Measurements from ENCODE around the gene NIP7.

NIP7 gene

GRCh38 chr16:69378036-69378435 lies 38.5 kb downstream of the NIP7 start:
- no peak overlapping the region for H3K4me3 ChIP-seq (ENCODE audit: low read depth, low read length)
- TF ChIP-seq CTCF (IDR thresholded peaks at IDR 0.05; ENCODE audit: low read depth, low read length, missing control alignments): no peak
- in situ Hi-C loops (cut with HindIII; ENCODE audit: low sequenced_read_pairs): no loop called here
- no peak for DNase-seq (ENCODE audit: low read depth)

GRCh38 chr16:69378760-69379159 lies 39.2 kb downstream of the NIP7 start:
- no peak overlapping the region for H3K4me3 ChIP-seq (ENCODE audit: low read depth, low read length)
- in situ Hi-C loops (cut with HindIII; ENCODE audit: low sequenced_read_pairs): no loop called here
- DNase-seq (ENCODE audit: low read depth): no peak
- TF ChIP-seq CTCF (IDR thresholded peaks at IDR 0.05; ENCODE audit: low read depth, low read length, missing control alignments): no peak

GRCh38 chr16:69381231-69381630 lies 41.7 kb downstream of the NIP7 start:
- in situ Hi-C loops (cut with HindIII; ENCODE audit: low sequenced_read_pairs): no loop called here
- no peak for DNase-seq (ENCODE audit: low read depth)
- TF ChIP-seq CTCF (IDR thresholded peaks at IDR 0.05; ENCODE audit: low read depth, low read length, missing control alignments): no peak
- no peak overlapping the region for H3K4me3 ChIP-seq (ENCODE audit: low read depth, low read length)

- in situ Hi-C loops (cut with HindIII; ENCODE audit: low sequenced_read_pairs): no loop called here
Measured at GRCh38 chr16:69382421-69382820, 42.8 kb downstream of the NIP7 start.

GRCh38 chr16:69384974-69385373 lies 45.4 kb downstream of the NIP7 start:
- no peak for TF ChIP-seq CTCF (IDR thresholded peaks at IDR 0.05; ENCODE audit: low read depth, low read length, missing control alignments)
- in situ Hi-C loops (cut with HindIII; ENCODE audit: low sequenced_read_pairs): no loop called here
- DNase-seq (ENCODE audit: low read depth): no peak
- peak overlapping the region; percentile 58 for H3K4me3 ChIP-seq (ENCODE audit: low read depth, low read length)

More at GRCh38 chr16:69382421-69382820, 42.8 kb downstream of the NIP7 start:
- TF ChIP-seq CTCF (IDR thresholded peaks at IDR 0.05; ENCODE audit: low read depth, low read length, missing control alignments): no peak
- no peak overlapping the region for H3K4me3 ChIP-seq (ENCODE audit: low read depth, low read length)
- no peak for DNase-seq (ENCODE audit: low read depth)

GRCh38 chr16:69386596-69386995 lies 47.0 kb downstream of the NIP7 start:
- no peak overlapping the region for H3K4me3 ChIP-seq (ENCODE audit: low read depth, low read length)
- TF ChIP-seq CTCF (IDR thresholded peaks at IDR 0.05; ENCODE audit: low read depth, low read length, missing control alignments): no peak
- no peak for DNase-seq (ENCODE audit: low read depth)
- in situ Hi-C loops (cut with HindIII; ENCODE audit: low sequenced_read_pairs): no loop called here

All from astrocyte of the cerebellum (primary cell).